Measurements from ENCODE around the gene DUOX1.

- TF ChIP-seq CTCF (IDR thresholded peaks at IDR 0.05; ENCODE audit: insufficient read depth, low read length, poor library complexity, severe bottlenecking) (peak; percentile 74), EZH2phosphoT487 (conservative IDR thresholded peaks at IDR 0.05; ENCODE audit: low read length) (no peak)
These were observed 33.1 kb downstream of the DUOX1 start for GRCh38 chr15:45162771-45163507.

All from SU-DHL-6 (cell line).